Panc1 (cell line): ENCODE data around the gene RSPRY1. TPM values are rescaled to one million over a fixed set of nuclear protein-coding genes. Genes with fewer than 3 reads are reported as not detected.
A peak's percentile ranks its signal among the peaks of the same experiment; 100 is the strongest.
"Not testable (repeated sequence)": the region's sequence is repeated elsewhere in the genome, so short reads cannot be mapped to it uniquely, and the experiment has no call there.

ENCODE experiments used
- ATAC-seq: fragments of 200-7000 bp; cut with Tn5 transposase; 2 replicates; pipeline ENCODE4 v1.9.1; 2020; ENCODE audit warnings: mild to moderate bottlenecking, moderate library complexity
- BruUV-seq: library from RNA; stranded (reverse); fragments of 400-500 nt; replicated peaks from 2 replicates; lab custom pipeline; 2021; lab: Mats Ljungman, UMichigan
- CTCF ChIA-PET: fragments of 300-600 bp; sonication (Branson Sonifier 250); formaldehyde crosslinking; loops from one replicate; lab custom pipeline; 2022; ENCODE audit warnings: antibody characterized with exemption; lab: Charles Lee
- POLR2A ChIA-PET: fragments of 300-600 bp; sonication (Branson Sonifier 250); formaldehyde crosslinking; loops from one replicate; lab custom pipeline; 2022; ENCODE audit warnings: antibody characterized with exemption; lab: Charles Lee
- DNase-seq: peaks from one replicate; pipeline ENCODE4 v3.0.0-alpha.2; 2010; ENCODE audit warnings: low read depth, low spot score
- H3K27ac ChIP-seq: 2 replicates; pipeline ENCODE4 v1.5.1; 2011; ENCODE audit warnings: mild to moderate bottlenecking, low read length, inconsistent platforms
- H3K27me3 ChIP-seq: fragments of 200-500 bp; sonication (Bioruptor generic); 2 replicates; pipeline ENCODE4 v1.6.0; 2014; ENCODE audit warnings: low read length, inconsistent platforms; ENCODE audit not compliant: control insufficient read depth, insufficient read depth
- H3K36me3 ChIP-seq: fragments of 200-500 bp; sonication (Bioruptor generic); 2 replicates; pipeline ENCODE4 v1.5.1; 2014; ENCODE audit warnings: inconsistent platforms, mild to moderate bottlenecking, low read length, moderate library complexity; ENCODE audit not compliant: control insufficient read depth, insufficient read depth
- H3K4me1 ChIP-seq: 2 replicates; pipeline ENCODE4 v1.5.1; 2011; ENCODE audit warnings: inconsistent platforms, mild to moderate bottlenecking, low read length, moderate library complexity; ENCODE audit not compliant: control insufficient read depth, insufficient read depth
- H3K4me3 ChIP-seq, 2 experiments: 2 replicates each; pipeline ENCODE4 v1.5.1; 2011 to 2012; ENCODE audit warnings: low read depth in 2 of 2, low read length in 2 of 2, mild to moderate bottlenecking in 2 of 2, inconsistent platforms in 1 of 2, moderate library complexity in 1 of 2
- H3K9me3 ChIP-seq: fragments of 200-500 bp; sonication (Bioruptor generic); 2 replicates; pipeline ENCODE4 v1.5.1; 2014; ENCODE audit warnings: low read depth, mild to moderate bottlenecking, inconsistent platforms, low read length, moderate library complexity; ENCODE audit not compliant: control insufficient read depth, insufficient read depth
- POLR2AphosphoS5 ChIP-seq: IDR thresholded peaks from 2 replicates; pipeline ENCODE4 v1.6.1; 2012; ENCODE audit warnings: mild to moderate bottlenecking, low read depth, low read length, moderate library complexity
- SIN3A ChIP-seq: IDR thresholded peaks from 2 replicates; pipeline ENCODE4 v1.6.1; 2012; ENCODE audit warnings: low read depth, mild to moderate bottlenecking, low read length, moderate library complexity, borderline replicate concordance; ENCODE audit not compliant: insufficient read depth
- TCF7L2 ChIP-seq: IDR thresholded peaks from 2 replicates; pipeline ENCODE4 v1.6.1; 2011; ENCODE audit warnings: mild to moderate bottlenecking, low read depth, low read length, inconsistent platforms
- in situ Hi-C: cut with HindIII; loops from 2 replicates; pipeline ENCODE4 v1.10.0; 2016; ENCODE audit warnings: low sequenced_read_pairs, low pct_unique_long_range_greater_than_20kb
- intact Hi-C: fragments of 100-400 bp; cut with micrococcal nuclease; formaldehyde crosslinking; loops from one replicate; pipeline ENCODE4 v1.10.0; 2022; ENCODE audit not compliant: unreplicated experiment
- total RNA-seq: library from RNA; stranded (reverse); gene quantifications from one replicate; pipeline ENCODE4 v1.2.1, GENCODE V29; 2021; ENCODE audit not compliant: unreplicated experiment
- TF ChIP-seq, protein P1 (sequence below): fragments of 450-650 bp; IDR thresholded peaks from 2 replicates; pipeline ENCODE4 v1.5.1; 2017; ENCODE audit warnings: mild to moderate bottlenecking
- TF ChIP-seq, protein P2 (sequence below), 2 experiments: IDR thresholded peaks; 2 replicates each; pipeline ENCODE4 v1.6.1; 2011 to 2012; ENCODE audit warnings: low read depth in 2 of 2, control low read depth in 1 of 2, low read length in 1 of 2, mild to moderate bottlenecking in 1 of 2, moderate library complexity in 1 of 2; ENCODE audit not compliant: insufficient read depth in 1 of 2

The RSPRY1 gene
- total RNA-seq, 1 experiment from 2014 or later: 29.4 TPM

DNA sequence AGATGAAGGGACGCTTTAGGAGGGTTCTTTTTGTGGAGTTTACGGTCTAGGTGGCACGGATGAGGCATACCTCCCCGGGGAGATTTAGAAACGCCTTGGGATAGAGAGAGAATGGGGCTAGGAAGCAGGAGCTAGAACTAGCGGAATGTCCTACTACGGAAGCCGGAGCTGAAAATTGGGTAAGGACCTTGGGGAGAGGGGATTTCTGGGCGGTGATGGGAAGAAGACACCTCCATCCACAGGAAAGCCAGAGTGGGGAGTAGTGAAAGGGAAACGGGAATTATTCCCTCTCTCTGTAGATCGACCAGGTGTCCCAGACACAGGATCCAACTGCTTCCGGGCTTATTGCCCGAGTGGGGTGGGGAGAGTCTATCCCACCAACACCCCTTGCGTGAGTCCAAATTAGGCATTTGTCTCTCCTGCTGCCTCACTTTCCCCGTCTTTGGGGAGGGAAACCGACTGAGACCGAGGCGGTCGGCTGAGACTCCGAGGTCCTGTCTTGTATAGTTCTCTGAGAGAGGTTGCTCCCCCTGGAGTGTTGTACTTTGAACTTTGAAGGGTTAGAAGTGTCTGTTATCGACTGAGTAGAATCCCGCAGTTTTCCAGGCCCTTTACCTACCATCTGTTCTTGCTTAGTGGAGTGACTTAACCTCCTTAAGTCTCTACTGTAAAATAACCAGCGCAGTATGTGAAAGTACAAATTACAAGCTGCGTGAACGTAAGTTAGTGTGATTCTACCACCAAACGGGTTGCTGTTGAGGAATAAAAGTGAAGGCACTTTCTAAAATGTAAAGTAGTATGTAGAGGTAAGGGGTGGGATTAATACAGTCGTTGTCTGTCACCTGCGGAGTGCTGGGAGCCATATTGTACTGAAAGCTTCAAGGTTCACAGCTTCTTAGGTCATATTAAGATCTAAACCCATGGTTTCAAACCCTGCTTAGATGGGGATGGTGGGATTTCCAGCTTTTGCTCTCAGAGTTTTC, 1.0 kb downstream of the RSPRY1 start:
- peak; percentile 28 for ATAC-seq
- in situ Hi-C loops (no loop called here), intact Hi-C loops (no loop called here)

DNA sequence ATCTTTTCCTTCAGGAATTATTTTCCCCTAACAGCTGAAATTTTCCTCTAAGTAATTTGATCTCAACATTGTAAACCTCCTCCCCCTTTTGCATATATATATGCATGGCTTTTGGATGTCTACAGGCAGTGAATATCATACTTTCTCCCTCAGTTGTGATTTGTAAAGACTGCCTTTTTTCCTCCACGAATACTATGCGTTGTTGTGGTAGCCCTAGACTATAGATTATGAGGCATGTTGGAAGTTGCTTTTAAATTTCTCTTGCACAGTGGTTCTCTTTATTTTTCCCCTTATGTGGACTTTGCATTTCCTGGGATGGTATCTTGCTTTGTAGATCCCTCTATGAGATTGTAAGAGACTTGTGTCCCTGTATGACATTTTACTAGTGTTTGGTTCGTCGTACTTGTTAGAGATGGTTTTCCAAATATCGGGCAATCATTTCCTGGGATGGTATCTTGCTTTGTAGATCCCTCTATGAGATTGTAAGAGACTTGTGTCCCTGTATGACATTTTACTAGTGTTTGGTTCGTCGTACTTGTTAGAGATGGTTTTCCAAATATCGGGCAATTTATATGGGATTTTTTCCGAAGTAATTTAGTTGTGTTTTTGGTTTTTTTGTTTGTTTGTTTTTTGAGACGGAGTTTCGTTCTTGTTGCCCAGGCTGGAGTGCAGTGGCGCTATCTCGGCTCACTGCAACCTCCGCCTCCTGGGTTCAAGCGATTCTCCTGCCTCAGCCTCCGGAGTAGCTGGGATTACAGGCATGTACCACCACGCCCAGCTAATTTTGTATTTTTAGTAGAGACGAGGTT, 2.0 kb downstream of the RSPRY1 start:
- H3K27me3 ChIP-seq, ATAC-seq, intact Hi-C loops, H3K36me3 ChIP-seq, CTCF ChIA-PET, BruUV-seq, in situ Hi-C loops, DNase-seq, H3K9me3 ChIP-seq: not testable (repeated sequence)
- H3K27ac ChIP-seq: peak overlapping the region; percentile 92
- POLR2A ChIA-PET: interaction anchor here (0.6 kb wide), 1 partner anchor 10 kb away, joined by 4 read pairs; no protein-coding TSS in a partner anchor
- peak overlapping the region; percentile 79 to 97 for H3K4me3 ChIP-seq
- H3K4me1 ChIP-seq: peaks cover 30% of the 10 kb centered on the region

More for the DNA sequence above, 1.0 kb downstream of the RSPRY1 start:
- peak overlapping the region; percentile 79 to 97 for H3K4me3 ChIP-seq
- BruUV-seq: TSS peak; percentile 73
- H3K4me1 ChIP-seq: peaks cover 21% of the 10 kb centered on the region
- TF ChIP-seq, protein P1, sequence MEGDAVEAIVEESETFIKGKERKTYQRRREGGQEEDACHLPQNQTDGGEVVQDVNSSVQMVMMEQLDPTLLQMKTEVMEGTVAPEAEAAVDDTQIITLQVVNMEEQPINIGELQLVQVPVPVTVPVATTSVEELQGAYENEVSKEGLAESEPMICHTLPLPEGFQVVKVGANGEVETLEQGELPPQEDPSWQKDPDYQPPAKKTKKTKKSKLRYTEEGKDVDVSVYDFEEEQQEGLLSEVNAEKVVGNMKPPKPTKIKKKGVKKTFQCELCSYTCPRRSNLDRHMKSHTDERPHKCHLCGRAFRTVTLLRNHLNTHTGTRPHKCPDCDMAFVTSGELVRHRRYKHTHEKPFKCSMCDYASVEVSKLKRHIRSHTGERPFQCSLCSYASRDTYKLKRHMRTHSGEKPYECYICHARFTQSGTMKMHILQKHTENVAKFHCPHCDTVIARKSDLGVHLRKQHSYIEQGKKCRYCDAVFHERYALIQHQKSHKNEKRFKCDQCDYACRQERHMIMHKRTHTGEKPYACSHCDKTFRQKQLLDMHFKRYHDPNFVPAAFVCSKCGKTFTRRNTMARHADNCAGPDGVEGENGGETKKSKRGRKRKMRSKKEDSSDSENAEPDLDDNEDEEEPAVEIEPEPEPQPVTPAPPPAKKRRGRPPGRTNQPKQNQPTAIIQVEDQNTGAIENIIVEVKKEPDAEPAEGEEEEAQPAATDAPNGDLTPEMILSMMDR: no peak
- 0 out of 2 replicates have a peak, but pooled peaks have one; percentile 13 for TF ChIP-seq TCF7L2
- H3K36me3 ChIP-seq: peaks cover 4% of the 10 kb centered on the region
- H3K9me3 ChIP-seq: no peaks in the 10 kb centered on the region
- H3K27ac ChIP-seq: peak overlapping the region; percentile 92
- no peaks in the 10 kb centered on the region for H3K27me3 ChIP-seq
- ChIA-PET POLR2A (interaction anchor here (0.6 kb wide), 1 partner anchor 9 kb away, joined by 4 read pairs; no protein-coding TSS in a partner anchor), CTCF (no interaction called here)
- DNase-seq: no peak

DNA sequence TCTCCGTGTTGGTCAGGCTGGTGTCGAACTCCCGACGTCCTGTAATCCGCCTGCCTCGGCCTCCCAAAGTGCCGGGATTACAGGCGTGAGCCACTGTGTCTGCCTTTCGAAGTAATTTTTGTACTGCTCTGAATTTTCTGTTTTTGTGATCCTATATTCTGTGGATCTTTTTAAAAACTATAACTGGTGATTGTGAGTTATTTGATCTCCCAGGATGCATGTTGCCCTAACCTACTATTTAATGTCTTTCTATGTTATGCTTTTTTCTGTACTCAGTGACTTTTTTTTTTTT, 2.5 kb downstream of the RSPRY1 start:
- BruUV-seq: no TSS peak

More for the DNA sequence above, 2.5 kb downstream of the RSPRY1 start:
- Histone ChIP-seq H3K4me1 (peaks cover 33% of the 10 kb centered on the region), H3K27me3 (no peaks in the 10 kb centered on the region), H3K36me3 (peaks cover 4% of the 10 kb centered on the region), H3K4me3 (peak overlapping the region; percentile 79 to 97), H3K9me3 (no peaks in the 10 kb centered on the region), H3K27ac (peak overlapping the region; percentile 92)
- no peak for DNase-seq
- ChIA-PET CTCF (no interaction called here), POLR2A (no interaction called here)
- intact Hi-C loops (no loop called here), in situ Hi-C loops (no loop called here)
- ATAC-seq: no peak
- TF ChIP-seq, protein P1: no peak
- no peak for TF ChIP-seq TCF7L2
- no peak for TF ChIP-seq POLR2AphosphoS5
- TF ChIP-seq, protein P2, sequence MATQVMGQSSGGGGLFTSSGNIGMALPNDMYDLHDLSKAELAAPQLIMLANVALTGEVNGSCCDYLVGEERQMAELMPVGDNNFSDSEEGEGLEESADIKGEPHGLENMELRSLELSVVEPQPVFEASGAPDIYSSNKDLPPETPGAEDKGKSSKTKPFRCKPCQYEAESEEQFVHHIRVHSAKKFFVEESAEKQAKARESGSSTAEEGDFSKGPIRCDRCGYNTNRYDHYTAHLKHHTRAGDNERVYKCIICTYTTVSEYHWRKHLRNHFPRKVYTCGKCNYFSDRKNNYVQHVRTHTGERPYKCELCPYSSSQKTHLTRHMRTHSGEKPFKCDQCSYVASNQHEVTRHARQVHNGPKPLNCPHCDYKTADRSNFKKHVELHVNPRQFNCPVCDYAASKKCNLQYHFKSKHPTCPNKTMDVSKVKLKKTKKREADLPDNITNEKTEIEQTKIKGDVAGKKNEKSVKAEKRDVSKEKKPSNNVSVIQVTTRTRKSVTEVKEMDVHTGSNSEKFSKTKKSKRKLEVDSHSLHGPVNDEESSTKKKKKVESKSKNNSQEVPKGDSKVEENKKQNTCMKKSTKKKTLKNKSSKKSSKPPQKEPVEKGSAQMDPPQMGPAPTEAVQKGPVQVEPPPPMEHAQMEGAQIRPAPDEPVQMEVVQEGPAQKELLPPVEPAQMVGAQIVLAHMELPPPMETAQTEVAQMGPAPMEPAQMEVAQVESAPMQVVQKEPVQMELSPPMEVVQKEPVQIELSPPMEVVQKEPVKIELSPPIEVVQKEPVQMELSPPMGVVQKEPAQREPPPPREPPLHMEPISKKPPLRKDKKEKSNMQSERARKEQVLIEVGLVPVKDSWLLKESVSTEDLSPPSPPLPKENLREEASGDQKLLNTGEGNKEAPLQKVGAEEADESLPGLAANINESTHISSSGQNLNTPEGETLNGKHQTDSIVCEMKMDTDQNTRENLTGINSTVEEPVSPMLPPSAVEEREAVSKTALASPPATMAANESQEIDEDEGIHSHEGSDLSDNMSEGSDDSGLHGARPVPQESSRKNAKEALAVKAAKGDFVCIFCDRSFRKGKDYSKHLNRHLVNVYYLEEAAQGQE (IDR thresholded peaks at IDR 0.05; ENCODE audit: insufficient read depth in 1 of 2, low read depth in 2 of 2, low read length in 1 of 2): no peak
- TF ChIP-seq SIN3A: no peak
